Esophagus muscularis mucosa (tissue), 4 donors: ENCODE measurements around the gene SLC2A8.

ENCODE experiments used
- CTCF ChIP-seq, 3 experiments: fragments of 200-600 bp in 2 of 3; fragments of 450-650 bp in 1 of 3; sonication (generic) in 2 of 3; IDR thresholded peaks; one replicate each; pipeline ENCODE4 v1.5.1; 2017 to 2019; ENCODE audit warnings: antibody characterized with exemption in 3 of 3, mild to moderate bottlenecking in 2 of 3, moderate library complexity in 1 of 3
- EP300 ChIP-seq: sonication (generic); formaldehyde crosslinking; IDR thresholded peaks from one replicate; pipeline ENCODE4 v1.6.1; 2017; ENCODE audit warnings: antibody characterized with exemption
- POLR2A ChIP-seq: fragments of 450-650 bp; IDR thresholded peaks from one replicate; pipeline ENCODE4 v1.6.1; 2017; ENCODE audit warnings: antibody characterized with exemption, moderate library complexity, mild to moderate bottlenecking, low read depth
- POLR2AphosphoS5 ChIP-seq, 2 donors: sonication (generic); formaldehyde crosslinking; IDR thresholded peaks; one replicate each; pipeline ENCODE4 v1.6.1; 2017; ENCODE audit warnings: antibody characterized with exemption in 2 of 2

- TF ChIP-seq CTCF (IDR thresholded peaks at IDR 0.05) (no peak), POLR2AphosphoS5 (IDR thresholded peaks at IDR 0.05) (no peak), POLR2A (no peak), EP300 (no peak)
These were observed 26.8 kb upstream of the SLC2A8 start for GRCh38 chr9:127370147-127370579.
